ENCODE data around the gene FCMR.

Gene FCMR

GRCh38 chr1:206921772-206922265, at the start of gene FCMR:
Gene FCMR, minus strand, starts transcription at chr1:206921941. Its CDS starts 87 bp downstream, at chr1:206921854.
- DNase-seq (ENCODE audit: low read depth in 2 of 2, low spot score in 1 of 2): no peak

- no peak for DNase-seq (ENCODE audit: low read depth in 2 of 2, low spot score in 1 of 2)
Observed at GRCh38 chr1:206971029-206971655, 49.4 kb upstream of the FCMR start.

- DNase-seq (ENCODE audit: low read depth in 2 of 2, low spot score in 1 of 2): no peak
Observed at GRCh38 chr1:206970446-206970845, 48.7 kb upstream of the FCMR start, which contains the start of gene FCAMR. Gene FCAMR, minus strand, starts transcription at chr1:206970460. Its CDS starts 335 bp downstream, at chr1:206970125.

GRCh38 chr1:206969090-206969489, 47.3 kb upstream of the FCMR start:
- no peak for DNase-seq (ENCODE audit: low read depth in 2 of 2, low spot score in 1 of 2)

- DNase-seq (ENCODE audit: low read depth in 2 of 2, low spot score in 1 of 2): no peak
Observed at GRCh38 chr1:206967096-206967849, 45.5 kb upstream of the FCMR start.

- DNase-seq (ENCODE audit: low read depth in 2 of 2, low spot score in 1 of 2): no peak
Observed at GRCh38 chr1:206965781-206966180, 44.0 kb upstream of the FCMR start.

GRCh38 chr1:206963740-206964139, 42.0 kb upstream of the FCMR start:
- DNase-seq (ENCODE audit: low read depth in 2 of 2, low spot score in 1 of 2): no peak

- DNase-seq (ENCODE audit: low read depth in 2 of 2, low spot score in 1 of 2): no peak
Observed at GRCh38 chr1:206963119-206963712, 41.5 kb upstream of the FCMR start.

- no peak for DNase-seq (ENCODE audit: low read depth in 2 of 2, low spot score in 1 of 2)
Observed at GRCh38 chr1:206962272-206962671, 40.5 kb upstream of the FCMR start.

- no peak for DNase-seq (ENCODE audit: low read depth in 2 of 2, low spot score in 1 of 2)
Observed at GRCh38 chr1:206961668-206962067, 39.9 kb upstream of the FCMR start.

GRCh38 chr1:206960676-206961386, 39.1 kb upstream of the FCMR start:
- DNase-seq (ENCODE audit: low read depth in 2 of 2, low spot score in 1 of 2): no peak

- DNase-seq (ENCODE audit: low read depth in 2 of 2, low spot score in 1 of 2): no peak
Observed at GRCh38 chr1:206958144-206958543, 36.4 kb upstream of the FCMR start.

- DNase-seq (ENCODE audit: low read depth in 2 of 2, low spot score in 1 of 2): no peak
Observed at GRCh38 chr1:206957639-206958038, 35.9 kb upstream of the FCMR start.

GRCh38 chr1:206955476-206956451, 34.0 kb upstream of the FCMR start:
- no peak for DNase-seq (ENCODE audit: low read depth in 2 of 2, low spot score in 1 of 2)

- DNase-seq (ENCODE audit: low read depth in 2 of 2, low spot score in 1 of 2): no peak
Observed at GRCh38 chr1:206954459-206955342, 33.0 kb upstream of the FCMR start.

- no peak for DNase-seq (ENCODE audit: low read depth in 2 of 2, low spot score in 1 of 2)
Observed at GRCh38 chr1:206953626-206954025, 31.9 kb upstream of the FCMR start.

GRCh38 chr1:206953126-206953525, 31.4 kb upstream of the FCMR start:
- DNase-seq (ENCODE audit: low read depth in 2 of 2, low spot score in 1 of 2): no peak

- DNase-seq (ENCODE audit: low read depth in 2 of 2, low spot score in 1 of 2): no peak
Observed at GRCh38 chr1:206952171-206952570, 30.4 kb upstream of the FCMR start.

Data from stimulated activated CD8-positive, alpha-beta memory T cell treated with anti-CD3 and anti-CD28 coated beads, Interleukin-4, amount 100 ng/mL, for 4 hours (primary cell).